OCI-M1 (cell line): ENCODE data around the gene SLC5A2.
"Not testable (repeated sequence)": the region's sequence is repeated elsewhere in the genome, so short reads cannot be mapped to it uniquely, and the experiment has no call there.

Experiments used
- DNase-seq: peaks from one replicate; lab custom pipeline; 2025; lab: John Stamatoyannopoulos, UW

Gene SLC5A2

GRCh38 chr16:31475946-31476302, 7.0 kb upstream of the SLC5A2 start:
- no peak for DNase-seq

GRCh38 chr16:31476303-31477219, 6.4 kb upstream of the SLC5A2 start:
- peak; percentile 76 for DNase-seq

- peak; percentile 84 for DNase-seq
These were observed 5.4 kb upstream of the SLC5A2 start for GRCh38 chr16:31477220-31478216.

- DNase-seq: no peak
These were observed 4.0 kb upstream of the SLC5A2 start for GRCh38 chr16:31478956-31479355.

GRCh38 chr16:31479751-31480150, 3.2 kb upstream of the SLC5A2 start:
- no peak for DNase-seq

GRCh38 chr16:31480851-31481536, 1.9 kb upstream of the SLC5A2 start:
- DNase-seq: peak; percentile 79

- DNase-seq: not testable (repeated sequence)
These were observed 1.1 kb downstream of the SLC5A2 start for GRCh38 chr16:31484048-31484447.

- DNase-seq: no peak
These were observed 1.7 kb downstream of the SLC5A2 start for GRCh38 chr16:31484491-31485171.

- no peak for DNase-seq
These were observed 2.6 kb downstream of the SLC5A2 start for GRCh38 chr16:31485571-31485970.

GRCh38 chr16:31486045-31486444, 3.1 kb downstream of the SLC5A2 start:
- no peak for DNase-seq

- no peak for DNase-seq
These were observed 4.3 kb downstream of the SLC5A2 start for GRCh38 chr16:31487071-31487719.

- DNase-seq: no peak
These were observed 5.0 kb downstream of the SLC5A2 start for GRCh38 chr16:31487720-31488467.

GRCh38 chr16:31488468-31489297, 5.8 kb downstream of the SLC5A2 start:
- DNase-seq: no peak

- no peak for DNase-seq
These were observed 6.3 kb downstream of the SLC5A2 start for GRCh38 chr16:31489298-31489564.

- DNase-seq: no peak
These were observed 7.0 kb downstream of the SLC5A2 start for GRCh38 chr16:31489616-31490584.

GRCh38 chr16:31491778-31492418, 9.0 kb downstream of the SLC5A2 start:
- DNase-seq: no peak

- DNase-seq: no peak
These were observed 10.7 kb downstream of the SLC5A2 start for GRCh38 chr16:31493506-31494125.
